SIG-M5 (cell line): Measurements from ENCODE around the gene FLOT2.
"Not testable (repeated sequence)": the region's sequence is repeated elsewhere in the genome, so short reads cannot be mapped to it uniquely, and the experiment has no call there.

Source experiments
- DNase-seq: peaks from one replicate; lab custom pipeline; 2025; lab: John Stamatoyannopoulos, UW

FLOT2 gene

GRCh38 chr17:28873839-28874238 lies 23.7 kb downstream of the FLOT2 start:
- DNase-seq: no peak

- no peak for DNase-seq
These were observed 26.4 kb downstream of the FLOT2 start for GRCh38 chr17:28871056-28871579.

GRCh38 chr17:28867276-28867675 lies 30.3 kb downstream of the FLOT2 start:
- DNase-seq: no peak

GRCh38 chr17:28865946-28866752 lies 31.4 kb downstream of the FLOT2 start:
- no peak for DNase-seq

- DNase-seq: no peak
These were observed 32.3 kb downstream of the FLOT2 start for GRCh38 chr17:28864991-28865849.

- DNase-seq: no peak
These were observed 33.6 kb downstream of the FLOT2 start for GRCh38 chr17:28863953-28864352.

GRCh38 chr17:28862561-28862960 lies 35.0 kb downstream of the FLOT2 start:
- no peak for DNase-seq

GRCh38 chr17:28861393-28862203 lies 35.9 kb downstream of the FLOT2 start:
- no peak for DNase-seq

- DNase-seq: no peak
These were observed 37.1 kb downstream of the FLOT2 start for GRCh38 chr17:28860363-28860808.

GRCh38 chr17:28858801-28859355 lies 38.7 kb downstream of the FLOT2 start:
- DNase-seq: no peak

GRCh38 chr17:28857905-28858800 lies 39.4 kb downstream of the FLOT2 start:
- DNase-seq: no peak

GRCh38 chr17:28856028-28856574 lies 41.4 kb downstream of the FLOT2 start:
- no peak for DNase-seq

- DNase-seq: no peak
These were observed 42.2 kb downstream of the FLOT2 start for GRCh38 chr17:28855336-28855679.

- peak; percentile 55 for DNase-seq
These were observed 42.8 kb downstream of the FLOT2 start, which contains the start of gene ERAL1 for GRCh38 chr17:28854457-28855335. ERAL1 (plus strand) TSS chr17:28855016; CDS start chr17:28855035, 19 bp downstream.

GRCh38 chr17:28853295-28853694 lies 44.2 kb downstream of the FLOT2 start:
- DNase-seq: no peak

- no peak for DNase-seq
These were observed 48.3 kb downstream of the FLOT2 start for GRCh38 chr17:28849281-28849680.

GRCh38 chr17:28848667-28849066 lies 48.9 kb downstream of the FLOT2 start:
- DNase-seq: not testable (repeated sequence)

GRCh38 chr17:28846699-28847098 lies 50.8 kb downstream of the FLOT2 start:
- DNase-seq: not testable (repeated sequence)

- DNase-seq: no peak
These were observed 51.3 kb downstream of the FLOT2 start for GRCh38 chr17:28846231-28846630.
